ENCODE measurements around the gene SCAP. TPM values are rescaled to one million over a fixed set of nuclear protein-coding genes. Genes with fewer than 3 reads are reported as not detected.
"Not testable (repeated sequence)": the region's sequence is repeated elsewhere in the genome, so short reads cannot be mapped to it uniquely, and the experiment has no call there.

Gene SCAP
- polyA plus RNA-seq, 1 experiment, result 30.2 TPM

DNA sequence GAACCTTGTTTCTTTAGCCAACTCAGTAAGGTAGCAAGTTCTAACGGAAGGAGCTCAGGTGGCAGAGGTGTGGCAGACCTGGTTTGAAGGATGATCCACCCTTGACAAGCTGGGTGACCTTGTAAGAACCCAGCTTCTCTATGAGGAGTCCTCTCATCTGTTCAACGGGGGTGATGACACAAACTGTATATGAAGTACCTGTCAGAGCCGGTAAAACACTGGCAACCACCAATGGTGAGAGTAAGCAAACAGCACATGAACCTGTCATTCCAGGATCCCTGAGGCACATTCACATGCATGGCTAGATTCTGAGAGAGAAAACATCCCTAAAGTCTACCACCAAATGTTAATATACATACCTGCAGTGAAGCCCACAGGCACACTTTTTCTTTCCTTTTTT, 2.4 kb downstream of the SCAP start:
- TF ChIP-seq, protein P1, sequence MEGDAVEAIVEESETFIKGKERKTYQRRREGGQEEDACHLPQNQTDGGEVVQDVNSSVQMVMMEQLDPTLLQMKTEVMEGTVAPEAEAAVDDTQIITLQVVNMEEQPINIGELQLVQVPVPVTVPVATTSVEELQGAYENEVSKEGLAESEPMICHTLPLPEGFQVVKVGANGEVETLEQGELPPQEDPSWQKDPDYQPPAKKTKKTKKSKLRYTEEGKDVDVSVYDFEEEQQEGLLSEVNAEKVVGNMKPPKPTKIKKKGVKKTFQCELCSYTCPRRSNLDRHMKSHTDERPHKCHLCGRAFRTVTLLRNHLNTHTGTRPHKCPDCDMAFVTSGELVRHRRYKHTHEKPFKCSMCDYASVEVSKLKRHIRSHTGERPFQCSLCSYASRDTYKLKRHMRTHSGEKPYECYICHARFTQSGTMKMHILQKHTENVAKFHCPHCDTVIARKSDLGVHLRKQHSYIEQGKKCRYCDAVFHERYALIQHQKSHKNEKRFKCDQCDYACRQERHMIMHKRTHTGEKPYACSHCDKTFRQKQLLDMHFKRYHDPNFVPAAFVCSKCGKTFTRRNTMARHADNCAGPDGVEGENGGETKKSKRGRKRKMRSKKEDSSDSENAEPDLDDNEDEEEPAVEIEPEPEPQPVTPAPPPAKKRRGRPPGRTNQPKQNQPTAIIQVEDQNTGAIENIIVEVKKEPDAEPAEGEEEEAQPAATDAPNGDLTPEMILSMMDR (IDR thresholded peaks at IDR 0.05; ENCODE audit: insufficient read depth, low read depth, low read length), result no peak
- CTCF ChIA-PET, result interaction anchor here (1.2 kb wide), 1 partner anchor 9 kb away, joined by 3 read pairs; no protein-coding TSS in a partner anchor
- DNase-seq (ENCODE audit: low read depth), result no peak
- H3K27me3 ChIP-seq (ENCODE audit: control insufficient read depth, insufficient read depth, low read length), result no peaks in the 10 kb centered on the region
- no peak overlapping the region for H3K4me3 ChIP-seq (ENCODE audit: low read depth, low read length)
- H3K36me3 ChIP-seq (ENCODE audit: control insufficient read depth, insufficient read depth, low read length), result no peaks in the 10 kb centered on the region
- POLR2A ChIA-PET, result no interaction called here

GRCh38 chr3:47469616-47470015, 6.1 kb downstream of the SCAP start:
- TF ChIP-seq, protein P1 (IDR thresholded peaks at IDR 0.05; ENCODE audit: insufficient read depth, low read depth, low read length), result no peak
- Histone ChIP-seq H3K4me3 (ENCODE audit: low read depth, low read length) (no peak overlapping the region), H3K36me3 (ENCODE audit: control insufficient read depth, insufficient read depth, low read length) (no peaks in the 10 kb centered on the region), H3K27me3 (ENCODE audit: control insufficient read depth, insufficient read depth, low read length) (no peaks in the 10 kb centered on the region)
- no peak for DNase-seq (ENCODE audit: low read depth)
- POLR2A ChIA-PET, result no interaction called here
- CTCF ChIA-PET, result no interaction called here

- H3K4me3 ChIP-seq (ENCODE audit: low read depth, low read length); POLR2A ChIA-PET; DNase-seq (ENCODE audit: low read depth); CTCF ChIA-PET; H3K36me3 ChIP-seq (ENCODE audit: control insufficient read depth, insufficient read depth, low read length); H3K27me3 ChIP-seq (ENCODE audit: control insufficient read depth, insufficient read depth, low read length): not testable (repeated sequence)
Measured at GRCh38 chr3:47468315-47468714, 7.4 kb downstream of the SCAP start.

- CTCF ChIA-PET, result no interaction called here
- POLR2A ChIA-PET, result no interaction called here
Measured at GRCh38 chr3:47464588-47464987, 11.2 kb downstream of the SCAP start.

GRCh38 chr3:47459534-47460085, 16.1 kb downstream of the SCAP start:
- H3K36me3 ChIP-seq (ENCODE audit: control insufficient read depth, insufficient read depth, low read length); POLR2A ChIA-PET; H3K4me3 ChIP-seq (ENCODE audit: low read depth, low read length); DNase-seq (ENCODE audit: low read depth); H3K27me3 ChIP-seq (ENCODE audit: control insufficient read depth, insufficient read depth, low read length): not testable (repeated sequence)
- CTCF ChIA-PET, result interaction anchor here (1.4 kb wide), 1 partner anchor 17 kb away, joined by 3 read pairs; the partner anchor contains the start of gene SCAP

More at GRCh38 chr3:47464588-47464987, 11.2 kb downstream of the SCAP start:
- TF ChIP-seq, protein P1 (IDR thresholded peaks at IDR 0.05; ENCODE audit: insufficient read depth, low read depth, low read length), result no peak
- Histone ChIP-seq H3K27me3 (ENCODE audit: control insufficient read depth, insufficient read depth, low read length) (no peaks in the 10 kb centered on the region), H3K4me3 (ENCODE audit: low read depth, low read length) (no peak overlapping the region), H3K36me3 (ENCODE audit: control insufficient read depth, insufficient read depth, low read length) (no peaks in the 10 kb centered on the region)
- no peak for DNase-seq (ENCODE audit: low read depth)

- TF ChIP-seq, protein P1 (IDR thresholded peaks at IDR 0.05; ENCODE audit: insufficient read depth, low read depth, low read length), result no peak
- no peak for DNase-seq (ENCODE audit: low read depth)
- Histone ChIP-seq H3K27me3 (ENCODE audit: control insufficient read depth, insufficient read depth, low read length) (no peaks in the 10 kb centered on the region), H3K4me3 (ENCODE audit: low read depth, low read length) (no peak overlapping the region), H3K36me3 (ENCODE audit: control insufficient read depth, insufficient read depth, low read length) (no peaks in the 10 kb centered on the region)
- POLR2A ChIA-PET, result no interaction called here
- CTCF ChIA-PET, result interaction anchor here (3.0 kb wide), 1 partner anchor 36 kb away, joined by 12 read pairs; no protein-coding TSS in a partner anchor
Measured at GRCh38 chr3:47456984-47457383, 18.8 kb downstream of the SCAP start.
